Prostate gland (tissue), 2 donors: Measurements from ENCODE around the gene SPANXN3. TPM values are rescaled to one million over a fixed set of nuclear protein-coding genes. Genes with fewer than 3 reads are reported as not detected.

Experiments used
- DNase-seq: peaks from one replicate; pipeline ENCODE4 v3.0.0-alpha.2; 2019; ENCODE audit warnings: low spot score
- H3K27ac ChIP-seq, 2 donors: fragments of 200-600 bp; sonication (generic); 2 replicates each; pipeline ENCODE4 v1.5.1; 2017 to 2019
- H3K27me3 ChIP-seq: fragments of 200-600 bp; sonication (generic); replicated peaks from 2 replicates; pipeline ENCODE4 v1.5.1; 2019; ENCODE audit not compliant: insufficient read depth
- H3K36me3 ChIP-seq, 2 donors: fragments of 200-600 bp; sonication (generic); 1 replicate in 1 of 2; 2 replicates in 1 of 2; pipeline versions ENCODE4 v1.5.1 to v1.8.1; 2017 to 2019
- H3K4me1 ChIP-seq: fragments of 200-600 bp; sonication (generic); replicated peaks from 2 replicates; pipeline ENCODE4 v1.5.1; 2019
- H3K4me3 ChIP-seq, 2 donors: fragments of 200-600 bp; sonication (generic); 2 replicates each; pipeline ENCODE4 v1.5.1; 2017 to 2019
- H3K9me3 ChIP-seq: fragments of 200-600 bp; sonication (generic); 2 replicates; pipeline ENCODE4 v1.5.1; 2017
- POLR2A ChIP-seq: fragments of 450-650 bp; IDR thresholded peaks from one replicate; pipeline ENCODE4 v1.6.1; 2016; ENCODE audit warnings: antibody characterized with exemption, mild to moderate bottlenecking
- POLR2AphosphoS5 ChIP-seq: sonication (generic); formaldehyde crosslinking; IDR thresholded peaks from one replicate; pipeline ENCODE4 v1.6.1; 2017; ENCODE audit warnings: antibody characterized with exemption
- WGBS: methylation state at CpG from one replicate; pipeline ENCODE4 v1.1.5; 2018; 5-methylcytosine and 5-hydroxymethylcytosine counted together
- intact Hi-C: fragments of 100-400 bp; cut with DNase I; formaldehyde crosslinking; loops from one replicate; pipeline ENCODE4 v1.14.2; 2022
- total RNA-seq, 2 donors: library from RNA; depleted of rRNA; stranded (reverse); fragments of >200 nt; gene quantifications; one replicate each; pipeline ENCODE4 v1.1.0, GENCODE V29; 2016
- TF ChIP-seq, protein P1 (sequence below), 4 experiments: fragments of 200-600 bp in 2 of 4; fragments of 450-650 bp in 2 of 4; sonication (generic) in 2 of 4; IDR thresholded peaks; 1 replicate in 3 of 4; 2 replicates in 1 of 4; pipeline ENCODE4 v1.5.1; 2016 to 2019; ENCODE audit warnings: antibody characterized with exemption in 4 of 4, mild to moderate bottlenecking in 2 of 4, moderate library complexity in 2 of 4

Gene SPANXN3
- total RNA-seq, 2 donors from 2014 or later: 2.4 TPM; not detected in 1

DNA sequence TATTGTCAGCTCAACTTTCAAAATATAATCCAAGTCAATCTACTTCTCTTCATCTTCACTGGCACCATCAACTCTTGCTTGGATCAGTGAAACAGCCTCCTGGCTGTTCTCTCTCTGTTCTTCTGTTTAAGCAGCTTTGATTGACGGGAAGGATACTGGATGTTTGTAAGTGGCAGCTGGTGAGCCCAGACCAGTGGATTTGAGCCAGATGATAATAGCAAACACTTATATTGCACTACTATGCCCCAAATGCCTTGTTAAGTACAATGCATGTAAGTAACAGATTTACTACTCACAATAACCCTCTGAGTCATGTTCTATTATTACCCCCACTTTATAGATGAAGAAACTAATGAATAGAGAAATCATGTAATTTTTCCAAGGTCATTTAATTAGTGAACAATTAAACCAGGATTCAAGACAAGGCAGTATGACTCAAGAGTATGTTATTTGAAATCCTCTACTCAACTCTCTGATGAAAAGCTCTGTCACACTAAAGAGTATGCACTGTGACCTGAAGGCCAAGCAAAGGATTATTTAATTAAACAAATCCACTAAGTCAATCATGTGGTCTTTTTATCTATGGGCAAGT is 44.8 kb downstream of the SPANXN3 start:
- Histone ChIP-seq H3K4me3 (no peak overlapping the region), H3K4me1 (no peaks in the 10 kb centered on the region), H3K27ac (no peak overlapping the region), H3K36me3 (no peaks in the 10 kb centered on the region), H3K27me3 (no peaks in the 10 kb centered on the region), H3K9me3 (no peaks in the 10 kb centered on the region)
- TF ChIP-seq POLR2A: no peak
- no peak for TF ChIP-seq POLR2AphosphoS5
- TF ChIP-seq, protein P1, sequence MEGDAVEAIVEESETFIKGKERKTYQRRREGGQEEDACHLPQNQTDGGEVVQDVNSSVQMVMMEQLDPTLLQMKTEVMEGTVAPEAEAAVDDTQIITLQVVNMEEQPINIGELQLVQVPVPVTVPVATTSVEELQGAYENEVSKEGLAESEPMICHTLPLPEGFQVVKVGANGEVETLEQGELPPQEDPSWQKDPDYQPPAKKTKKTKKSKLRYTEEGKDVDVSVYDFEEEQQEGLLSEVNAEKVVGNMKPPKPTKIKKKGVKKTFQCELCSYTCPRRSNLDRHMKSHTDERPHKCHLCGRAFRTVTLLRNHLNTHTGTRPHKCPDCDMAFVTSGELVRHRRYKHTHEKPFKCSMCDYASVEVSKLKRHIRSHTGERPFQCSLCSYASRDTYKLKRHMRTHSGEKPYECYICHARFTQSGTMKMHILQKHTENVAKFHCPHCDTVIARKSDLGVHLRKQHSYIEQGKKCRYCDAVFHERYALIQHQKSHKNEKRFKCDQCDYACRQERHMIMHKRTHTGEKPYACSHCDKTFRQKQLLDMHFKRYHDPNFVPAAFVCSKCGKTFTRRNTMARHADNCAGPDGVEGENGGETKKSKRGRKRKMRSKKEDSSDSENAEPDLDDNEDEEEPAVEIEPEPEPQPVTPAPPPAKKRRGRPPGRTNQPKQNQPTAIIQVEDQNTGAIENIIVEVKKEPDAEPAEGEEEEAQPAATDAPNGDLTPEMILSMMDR (IDR thresholded peaks at IDR 0.05): no peak
- intact Hi-C loops: no loop called here
- DNase-seq: no peak
- WGBS: 71% methylated on average over 1 of the region's 1 CpG

DNA sequence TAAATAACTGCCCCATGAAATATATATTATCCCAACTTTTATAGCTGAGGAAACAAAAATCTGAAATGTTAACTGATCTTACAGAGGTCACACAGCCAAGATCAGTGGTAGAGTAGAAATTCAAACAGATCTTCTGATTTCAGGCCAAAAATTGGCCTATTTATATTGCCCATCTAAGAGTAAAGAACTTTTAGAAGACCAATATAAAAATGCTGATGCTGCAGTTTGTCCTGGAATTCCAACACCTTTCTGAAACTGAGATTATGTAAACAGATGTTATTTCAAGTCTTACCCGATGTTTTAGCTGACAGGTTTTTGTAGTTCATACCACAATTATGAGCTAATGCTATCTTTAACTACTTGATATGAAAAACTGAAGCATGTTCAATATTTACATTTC is 51.1 kb downstream of the SPANXN3 start:
- intact Hi-C loops: no loop called here
- 20% methylated on average over 1 of the region's 1 CpG for WGBS
- Histone ChIP-seq H3K36me3 (no peaks in the 10 kb centered on the region), H3K4me3 (no peak overlapping the region), H3K4me1 (no peaks in the 10 kb centered on the region), H3K27me3 (no peaks in the 10 kb centered on the region), H3K27ac (no peak overlapping the region), H3K9me3 (no peaks in the 10 kb centered on the region)
- DNase-seq: no peak
- TF ChIP-seq, protein P1 (IDR thresholded peaks at IDR 0.05): no peak
- TF ChIP-seq POLR2AphosphoS5 (no peak), POLR2A (no peak)

DNA sequence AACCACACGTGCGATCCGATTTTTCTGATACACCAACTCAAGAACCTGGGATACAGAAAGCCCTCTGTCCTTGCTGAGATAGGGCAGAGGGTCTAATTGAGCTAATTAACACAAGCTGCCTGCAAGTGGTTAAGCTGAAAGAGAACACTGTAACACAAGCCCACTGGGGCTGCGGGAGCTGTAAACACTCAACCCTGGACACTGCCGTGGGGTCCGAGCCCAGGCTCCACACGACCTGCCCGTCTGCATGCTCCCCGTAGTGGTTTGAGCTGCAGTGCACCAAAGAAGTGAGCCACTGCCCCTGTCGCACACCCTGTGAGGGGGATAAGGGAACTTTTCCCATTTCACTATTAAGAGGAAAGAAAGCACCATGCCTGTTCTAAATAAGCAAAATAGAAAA is 54.6 kb downstream of the SPANXN3 start:
- TF ChIP-seq POLR2AphosphoS5: no peak
- TF ChIP-seq POLR2A: no peak
- TF ChIP-seq, protein P1 (IDR thresholded peaks at IDR 0.05): no peak
- no peak for DNase-seq
- 52% methylated on average over 10 of the region's 10 CpGs for WGBS
- no peaks in the 10 kb centered on the region for H3K9me3 ChIP-seq
- no peaks in the 10 kb centered on the region for H3K4me1 ChIP-seq
- H3K4me3 ChIP-seq: no peak overlapping the region
- intact Hi-C loops: no loop called here
- H3K27ac ChIP-seq: no peak overlapping the region
- H3K36me3 ChIP-seq: no peaks in the 10 kb centered on the region
- H3K27me3 ChIP-seq: no peaks in the 10 kb centered on the region

DNA sequence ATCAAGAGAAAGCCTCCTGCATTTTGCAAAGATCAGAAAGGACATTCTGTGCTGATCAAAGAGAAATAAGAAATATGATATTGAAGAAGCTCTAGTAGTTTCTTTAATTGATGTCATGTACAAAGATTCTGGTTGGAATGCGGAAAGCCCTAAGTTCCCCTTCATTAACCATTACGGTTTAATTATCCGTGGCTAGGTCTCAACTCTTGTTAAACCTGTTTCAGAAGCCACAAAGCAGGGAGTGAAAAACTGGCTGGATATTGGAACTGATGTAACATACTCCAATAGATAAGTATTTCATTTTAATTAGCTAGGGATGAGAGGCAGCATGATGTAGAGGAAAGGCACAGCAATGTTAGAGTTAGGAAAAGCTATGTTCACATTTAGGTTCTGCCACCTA is 55.7 kb downstream of the SPANXN3 start:
- Histone ChIP-seq H3K27ac (no peak overlapping the region), H3K36me3 (no peaks in the 10 kb centered on the region), H3K27me3 (no peaks in the 10 kb centered on the region), H3K9me3 (no peaks in the 10 kb centered on the region), H3K4me3 (no peak overlapping the region), H3K4me1 (no peaks in the 10 kb centered on the region)
- intact Hi-C loops: no loop called here
- no peak for TF ChIP-seq POLR2A
- TF ChIP-seq, protein P1 (IDR thresholded peaks at IDR 0.05): no peak
- TF ChIP-seq POLR2AphosphoS5: no peak
- no peak for DNase-seq
- WGBS: 33% methylated on average over 3 of the region's 3 CpGs

Other genes starting within 250 kb of the SPANXN3 start
- gene SLITRK4, start 118.6 kb upstream of the SPANXN3 start, total RNA-seq: 1 to 10 TPM; 1.3 to 4.6 TPM
- gene SPANXN2, start 203.3 kb upstream of the SPANXN3 start, total RNA-seq: under 1 TPM in 1 of 2 donors, not detected in 1; 0.40 TPM